Measurements from ENCODE around the gene SLC38A10.
A peak's percentile ranks its signal among the peaks of the same experiment; 100 is the strongest.

Gene SLC38A10

GRCh38 chr17:81217491-81217890 lies 77.6 kb downstream of the SLC38A10 start:
- Histone ChIP-seq H3K4me2 (ENCODE audit: low read length) (no peak overlapping the region), H4K91ac (ENCODE audit: low read depth, low read length) (no peak overlapping the region), H3K36me3 (ENCODE audit: control insufficient read depth in 1 of 2, insufficient read depth in 2 of 2, low read length in 2 of 2) (peaks cover 5 to 11% of the 10 kb centered on the region in 2 experiments), H3K4me1 (ENCODE audit: control insufficient read depth in 1 of 2, insufficient read depth in 2 of 2, low read length in 2 of 2) (peaks cover 7 to 9% of the 10 kb centered on the region in 2 experiments), H3K14ac (ENCODE audit: low read length) (no peak overlapping the region), H3K4ac (ENCODE audit: low read depth, low read length) (no peak overlapping the region), H3K27me3 (ENCODE audit: insufficient read depth, low read length) (no peaks in the 10 kb centered on the region), H2BK5ac (ENCODE audit: low read depth, low read length, poor library complexity) (no peak overlapping the region), H3K9ac (ENCODE audit: low read length) (no peak overlapping the region), H4K12ac (ENCODE audit: low read depth, low read length) (no peak overlapping the region), H3K9me3 (ENCODE audit: insufficient read depth, low read depth, low read length) (no peaks in the 10 kb centered on the region), H3K18ac (ENCODE audit: low read length) (no peak overlapping the region), H3K79me1 (ENCODE audit: low read length) (peaks cover under 1% of the 10 kb centered on the region), H3K27ac (ENCODE audit: low read depth, low read length) (no peak overlapping the region), H3K79me2 (ENCODE audit: control insufficient read depth, insufficient read depth, low read length, poor library complexity) (peaks cover 2% of the 10 kb centered on the region), H3K4me3 (ENCODE audit: low read depth, low read length) (no peak overlapping the region), H2BK12ac (ENCODE audit: low read length) (no peak overlapping the region), H3K23ac (ENCODE audit: low read length) (no peak overlapping the region), H2AK5ac (ENCODE audit: low read length) (no peak overlapping the region), H2BK120ac (ENCODE audit: insufficient read depth, low read length, poor library complexity) (no peak overlapping the region), H4K8ac (ENCODE audit: low read depth, low read length) (no peak overlapping the region), H2AFZ (ENCODE audit: insufficient read depth, low read length, poor library complexity) (no peak overlapping the region)
- WGBS (ENCODE audit: extremely low coverage, insufficient coverage, insufficient read length) = no CpG with 5 or more reads among the region's 18 CpGs
- DNase-seq = no peak

- H3K27ac ChIP-seq (ENCODE audit: low read depth, low read length) = no peak overlapping the region
- no peak for DNase-seq
- no peaks in the 10 kb centered on the region for H3K79me2 ChIP-seq (ENCODE audit: control insufficient read depth, insufficient read depth, low read length, poor library complexity)
- H3K4ac ChIP-seq (ENCODE audit: low read depth, low read length) = no peak overlapping the region
- H3K27me3 ChIP-seq (ENCODE audit: insufficient read depth, low read length) = no peaks in the 10 kb centered on the region
- H4K12ac ChIP-seq (ENCODE audit: low read depth, low read length) = no peak overlapping the region
- no peak overlapping the region for H2BK5ac ChIP-seq (ENCODE audit: low read depth, low read length, poor library complexity)
- H3K9me3 ChIP-seq (ENCODE audit: insufficient read depth, low read depth, low read length) = no peaks in the 10 kb centered on the region
- WGBS (ENCODE audit: extremely low coverage, insufficient coverage, insufficient read length) = no CpG with 5 or more reads among the region's 8 CpGs
- no peak overlapping the region for H2BK120ac ChIP-seq (ENCODE audit: insufficient read depth, low read length, poor library complexity)
- H3K4me2 ChIP-seq (ENCODE audit: low read length) = no peak overlapping the region
- no peak overlapping the region for H2AK5ac ChIP-seq (ENCODE audit: low read length)
- H4K8ac ChIP-seq (ENCODE audit: low read depth, low read length) = no peak overlapping the region
- H4K91ac ChIP-seq (ENCODE audit: low read depth, low read length) = no peak overlapping the region
- H3K79me1 ChIP-seq (ENCODE audit: low read length) = no peaks in the 10 kb centered on the region
- H2AFZ ChIP-seq (ENCODE audit: insufficient read depth, low read length, poor library complexity) = no peak overlapping the region
- no peak overlapping the region for H3K18ac ChIP-seq (ENCODE audit: low read length)
- no peaks in the 10 kb centered on the region for H3K4me1 ChIP-seq (ENCODE audit: control insufficient read depth in 1 of 2, insufficient read depth in 2 of 2, low read length in 2 of 2)
- H3K4me3 ChIP-seq (ENCODE audit: low read depth, low read length) = no peak overlapping the region
- H3K9ac ChIP-seq (ENCODE audit: low read length) = no peak overlapping the region
- peaks cover 2% of the 10 kb centered on the region in 2 experiments for H3K36me3 ChIP-seq (ENCODE audit: control insufficient read depth in 1 of 2, insufficient read depth in 2 of 2, low read length in 2 of 2)
- no peak overlapping the region for H2BK12ac ChIP-seq (ENCODE audit: low read length)
- H3K14ac ChIP-seq (ENCODE audit: low read length) = no peak overlapping the region
- H3K23ac ChIP-seq (ENCODE audit: low read length) = no peak overlapping the region
These were observed 81.1 kb downstream of the SLC38A10 start for GRCh38 chr17:81213978-81214377.

GRCh38 chr17:81212365-81212764 lies 82.7 kb downstream of the SLC38A10 start:
- Histone ChIP-seq H3K79me1 (ENCODE audit: low read length) (no peaks in the 10 kb centered on the region), H3K18ac (ENCODE audit: low read length) (no peak overlapping the region), H3K23ac (ENCODE audit: low read length) (no peak overlapping the region), H3K4me3 (ENCODE audit: low read depth, low read length) (no peak overlapping the region), H3K79me2 (ENCODE audit: control insufficient read depth, insufficient read depth, low read length, poor library complexity) (no peaks in the 10 kb centered on the region), H3K9me3 (ENCODE audit: insufficient read depth, low read depth, low read length) (peaks cover 4% of the 10 kb centered on the region), H2AFZ (ENCODE audit: insufficient read depth, low read length, poor library complexity) (no peak overlapping the region), H3K36me3 (ENCODE audit: control insufficient read depth in 1 of 2, insufficient read depth in 2 of 2, low read length in 2 of 2) (peaks cover 2 to 12% of the 10 kb centered on the region in 2 experiments), H2BK5ac (ENCODE audit: low read depth, low read length, poor library complexity) (no peak overlapping the region), H2AK5ac (ENCODE audit: low read length) (no peak overlapping the region), H4K8ac (ENCODE audit: low read depth, low read length) (no peak overlapping the region), H4K12ac (ENCODE audit: low read depth, low read length) (no peak overlapping the region), H3K27ac (ENCODE audit: low read depth, low read length) (no peak overlapping the region), H2BK120ac (ENCODE audit: insufficient read depth, low read length, poor library complexity) (no peak overlapping the region), H4K91ac (ENCODE audit: low read depth, low read length) (no peak overlapping the region), H3K4me1 (ENCODE audit: control insufficient read depth in 1 of 2, insufficient read depth in 2 of 2, low read length in 2 of 2) (no peaks in the 10 kb centered on the region), H3K14ac (ENCODE audit: low read length) (no peak overlapping the region), H3K4ac (ENCODE audit: low read depth, low read length) (no peak overlapping the region), H3K27me3 (ENCODE audit: insufficient read depth, low read length) (no peaks in the 10 kb centered on the region), H3K9ac (ENCODE audit: low read length) (no peak overlapping the region), H3K4me2 (ENCODE audit: low read length) (no peak overlapping the region), H2BK12ac (ENCODE audit: low read length) (no peak overlapping the region)
- no CpG with 5 or more reads among the region's 9 CpGs for WGBS (ENCODE audit: extremely low coverage, insufficient coverage, insufficient read length)
- DNase-seq = no peak

- no peak overlapping the region for H3K4me3 ChIP-seq (ENCODE audit: low read depth, low read length)
- H3K18ac ChIP-seq (ENCODE audit: low read length) = peak overlapping the region; percentile 21
- no peak overlapping the region for H2AFZ ChIP-seq (ENCODE audit: insufficient read depth, low read length, poor library complexity)
- no peak overlapping the region for H2BK12ac ChIP-seq (ENCODE audit: low read length)
- no peaks in the 10 kb centered on the region for H3K79me2 ChIP-seq (ENCODE audit: control insufficient read depth, insufficient read depth, low read length, poor library complexity)
- H3K27ac ChIP-seq (ENCODE audit: low read depth, low read length) = no peak overlapping the region
- DNase-seq = no peak
- no peaks in the 10 kb centered on the region for H3K4me1 ChIP-seq (ENCODE audit: control insufficient read depth in 1 of 2, insufficient read depth in 2 of 2, low read length in 2 of 2)
- H3K14ac ChIP-seq (ENCODE audit: low read length) = no peak overlapping the region
- H2BK120ac ChIP-seq (ENCODE audit: insufficient read depth, low read length, poor library complexity) = no peak overlapping the region
- H3K4ac ChIP-seq (ENCODE audit: low read depth, low read length) = no peak overlapping the region
- H2AK5ac ChIP-seq (ENCODE audit: low read length) = no peak overlapping the region
- H3K9ac ChIP-seq (ENCODE audit: low read length) = no peak overlapping the region
- no CpG with 5 or more reads among the region's 14 CpGs for WGBS (ENCODE audit: extremely low coverage, insufficient coverage, insufficient read length)
- H2BK5ac ChIP-seq (ENCODE audit: low read depth, low read length, poor library complexity) = no peak overlapping the region
- no peak overlapping the region for H4K91ac ChIP-seq (ENCODE audit: low read depth, low read length)
- H3K23ac ChIP-seq (ENCODE audit: low read length) = no peak overlapping the region
- H3K79me1 ChIP-seq (ENCODE audit: low read length) = no peaks in the 10 kb centered on the region
- H3K27me3 ChIP-seq (ENCODE audit: insufficient read depth, low read length) = no peaks in the 10 kb centered on the region
- no peak overlapping the region for H4K8ac ChIP-seq (ENCODE audit: low read depth, low read length)
- H3K4me2 ChIP-seq (ENCODE audit: low read length) = no peak overlapping the region
- H3K9me3 ChIP-seq (ENCODE audit: insufficient read depth, low read depth, low read length) = peaks cover 4% of the 10 kb centered on the region
- peaks cover 5 to 12% of the 10 kb centered on the region in 2 experiments for H3K36me3 ChIP-seq (ENCODE audit: control insufficient read depth in 1 of 2, insufficient read depth in 2 of 2, low read length in 2 of 2)
- no peak overlapping the region for H4K12ac ChIP-seq (ENCODE audit: low read depth, low read length)
These were observed 84.2 kb downstream of the SLC38A10 start for GRCh38 chr17:81210868-81211267.
